Spinal cord (tissue), 10 donors: ENCODE measurements around the gene HEPHL1. TPM values are rescaled to one million over a fixed set of nuclear protein-coding genes. Genes with fewer than 3 reads are reported as not detected.

Experiments used
- DNase-seq, 6 donors: peaks; one replicate each; pipeline versions ENCODE4 v3.0.0 to v3.0.0-alpha.2; 2013 to 2015; ENCODE audit warnings: low spot score in 6 of 6, low read depth in 4 of 6
- H3K27ac ChIP-seq: one replicate; pipeline ENCODE4 v1.5.1; 2013; ENCODE audit warnings: low read depth, low read length, control low read depth
- H3K27me3 ChIP-seq: one replicate; pipeline ENCODE4 v1.6.1; 2013; ENCODE audit warnings: low read length; ENCODE audit not compliant: control insufficient read depth, insufficient read depth
- H3K36me3 ChIP-seq: one replicate; pipeline ENCODE4 v1.6.1; 2013; ENCODE audit warnings: low read length; ENCODE audit not compliant: control insufficient read depth, insufficient read depth
- H3K4me1 ChIP-seq: one replicate; pipeline ENCODE4 v1.6.1; 2013; ENCODE audit warnings: low read length; ENCODE audit not compliant: control insufficient read depth, insufficient read depth
- H3K4me3 ChIP-seq: one replicate; pipeline ENCODE4 v1.5.1; 2013; ENCODE audit warnings: low read depth, low read length, control low read depth
- H3K9me3 ChIP-seq: one replicate; pipeline ENCODE4 v1.6.1; 2013; ENCODE audit warnings: low read length; ENCODE audit not compliant: control insufficient read depth, insufficient read depth
- WGBS: methylation state at CpG from one replicate; pipeline ENCODE4 v1.1.5; 2013; ENCODE audit warnings: missing lambda C conversion rate; ENCODE audit not compliant: insufficient coverage; 5-methylcytosine and 5-hydroxymethylcytosine counted together
- polyA plus RNA-seq, 2 donors: library from polyadenylated mRNA; unstranded; fragments of 120-200 nt; gene quantifications; one replicate each; pipeline ENCODE4 v1.2.1, GENCODE V29; 2013; ENCODE audit not compliant: insufficient read length in 2 of 2
- total RNA-seq, 2 donors: library from RNA; depleted of rRNA in 1 of 2; stranded (reverse); fragments of 120-200 nt in 1 of 2; fragments of >200 nt in 1 of 2; gene quantifications; one replicate each; pipeline versions ENCODE4 v1.2.3 to v1.2.4, GENCODE V29; 2013 to 2014
- donor health status: healthy.

HEPHL1 gene
- total and polyA plus RNA-seq, 4 donors: under 0.01 to 0.06 TPM; not detected in 2

- DNase-seq: no peak
- 80% methylated on average over 1 of the region's 1 CpG for WGBS
- no peaks in the 10 kb centered on the region for H3K9me3 ChIP-seq
- H3K27ac ChIP-seq: no peak overlapping the region
- no peak overlapping the region for H3K4me3 ChIP-seq
- H3K4me1 ChIP-seq: peaks cover 6% of the 10 kb centered on the region
- H3K27me3 ChIP-seq: no peaks in the 10 kb centered on the region
- H3K36me3 ChIP-seq: no peaks in the 10 kb centered on the region
These were observed 32.7 kb upstream of the HEPHL1 start for GRCh38 chr11:93988455-93988854.

- H3K27ac ChIP-seq: no peak overlapping the region
- H3K4me1 ChIP-seq: peaks cover 6% of the 10 kb centered on the region
- DNase-seq: no peak
- 89% methylated on average over 3 of the region's 3 CpGs for WGBS
- peaks cover 2% of the 10 kb centered on the region for H3K9me3 ChIP-seq
- no peak overlapping the region for H3K4me3 ChIP-seq
- H3K36me3 ChIP-seq: no peaks in the 10 kb centered on the region
- no peaks in the 10 kb centered on the region for H3K27me3 ChIP-seq
These were observed 32.2 kb upstream of the HEPHL1 start for GRCh38 chr11:93988912-93989311.

- peaks cover 2% of the 10 kb centered on the region for H3K9me3 ChIP-seq
- DNase-seq: no peak
- no peak overlapping the region for H3K4me3 ChIP-seq
- no CpG with 5 or more reads among the region's 1 CpG for WGBS
- no peaks in the 10 kb centered on the region for H3K36me3 ChIP-seq
- H3K27me3 ChIP-seq: no peaks in the 10 kb centered on the region
- H3K27ac ChIP-seq: no peak overlapping the region
- H3K4me1 ChIP-seq: no peaks in the 10 kb centered on the region
These were observed 27.4 kb upstream of the HEPHL1 start for GRCh38 chr11:93993747-93994146.

- H3K27me3 ChIP-seq: no peaks in the 10 kb centered on the region
- H3K27ac ChIP-seq: no peak overlapping the region
- H3K36me3 ChIP-seq: no peaks in the 10 kb centered on the region
- 92% methylated on average over 2 of the region's 3 CpGs for WGBS
- H3K9me3 ChIP-seq: peaks cover 2% of the 10 kb centered on the region
- H3K4me1 ChIP-seq: no peaks in the 10 kb centered on the region
- no peak overlapping the region for H3K4me3 ChIP-seq
- DNase-seq: no peak
These were observed 23.4 kb upstream of the HEPHL1 start for GRCh38 chr11:93997741-93998140.

- H3K4me1 ChIP-seq: no peaks in the 10 kb centered on the region
- DNase-seq: no peak
- H3K27ac ChIP-seq: no peak overlapping the region
- H3K9me3 ChIP-seq: no peaks in the 10 kb centered on the region
- H3K27me3 ChIP-seq: no peaks in the 10 kb centered on the region
- no CpG with 5 or more reads among the region's 2 CpGs for WGBS
- no peak overlapping the region for H3K4me3 ChIP-seq
- H3K36me3 ChIP-seq: no peaks in the 10 kb centered on the region
These were observed 20.5 kb upstream of the HEPHL1 start for GRCh38 chr11:94000659-94001058.

GRCh38 chr11:94002226-94002625 lies 18.9 kb upstream of the HEPHL1 start:
- Histone ChIP-seq H3K4me3 (no peak overlapping the region), H3K4me1 (no peaks in the 10 kb centered on the region), H3K27me3 (no peaks in the 10 kb centered on the region), H3K27ac (no peak overlapping the region), H3K36me3 (no peaks in the 10 kb centered on the region), H3K9me3 (no peaks in the 10 kb centered on the region)
- WGBS: no CpG with 5 or more reads among the region's 2 CpGs
- DNase-seq: no peak

- no peaks in the 10 kb centered on the region for H3K9me3 ChIP-seq
- DNase-seq: no peak
These were observed 13.7 kb upstream of the HEPHL1 start for GRCh38 chr11:94007426-94007825.

GRCh38 chr11:94007906-94008305 lies 13.2 kb upstream of the HEPHL1 start:
- WGBS: 97% methylated on average over 3 of the region's 4 CpGs
- H3K4me3 ChIP-seq: no peak overlapping the region
- no peaks in the 10 kb centered on the region for H3K27me3 ChIP-seq
- no peaks in the 10 kb centered on the region for H3K9me3 ChIP-seq
- no peak overlapping the region for H3K27ac ChIP-seq
- DNase-seq: no peak
- no peaks in the 10 kb centered on the region for H3K4me1 ChIP-seq
- no peaks in the 10 kb centered on the region for H3K36me3 ChIP-seq

More at GRCh38 chr11:94007426-94007825, 13.7 kb upstream of the HEPHL1 start:
- Histone ChIP-seq H3K4me1 (no peaks in the 10 kb centered on the region), H3K36me3 (no peaks in the 10 kb centered on the region), H3K27me3 (no peaks in the 10 kb centered on the region), H3K4me3 (no peak overlapping the region), H3K27ac (no peak overlapping the region)

GRCh38 chr11:94010136-94010535 lies 11.0 kb upstream of the HEPHL1 start:
- H3K27ac ChIP-seq: no peak overlapping the region
- H3K36me3 ChIP-seq: no peaks in the 10 kb centered on the region
- no peak for DNase-seq
- no peaks in the 10 kb centered on the region for H3K27me3 ChIP-seq
- 83% methylated on average over 1 of the region's 1 CpG for WGBS
- H3K9me3 ChIP-seq: no peaks in the 10 kb centered on the region
- no peak overlapping the region for H3K4me3 ChIP-seq
- H3K4me1 ChIP-seq: no peaks in the 10 kb centered on the region

- no peak for DNase-seq
- Histone ChIP-seq H3K4me1 (no peaks in the 10 kb centered on the region), H3K9me3 (no peaks in the 10 kb centered on the region), H3K27ac (no peak overlapping the region), H3K4me3 (no peak overlapping the region), H3K36me3 (no peaks in the 10 kb centered on the region), H3K27me3 (no peaks in the 10 kb centered on the region)
- WGBS: no CpG with 5 or more reads among the region's 3 CpGs
These were observed 9.7 kb upstream of the HEPHL1 start for GRCh38 chr11:94011478-94011877.
